H1 (cell line): ENCODE results near the gene SEZ6L. TPM values are rescaled to one million over a fixed set of nuclear protein-coding genes. Genes with fewer than 3 reads are reported as not detected.

ENCODE experiments used
- CTCF ChIA-PET: fragments of 300-600 bp; sonication (Branson Sonifier 250); formaldehyde crosslinking; loops from one replicate; lab custom pipeline; 2021; ENCODE audit not compliant: partially characterized antibody; lab: Charles Lee
- POLR2A ChIA-PET: fragments of 300-600 bp; sonication (Branson Sonifier 250); formaldehyde crosslinking; loops from one replicate; lab custom pipeline; 2021; ENCODE audit warnings: inconsistent platforms; ENCODE audit not compliant: partially characterized antibody; lab: Charles Lee
- DNase-seq, 2 experiments: peaks; one replicate each; pipeline versions ENCODE4 v3.0.0 to v3.0.0-alpha.2; 2010 to 2022; ENCODE audit warnings: low spot score in 2 of 2, low read depth in 1 of 2, mixed read lengths in 1 of 2
- FAIRE-seq: peaks from 2 replicates; lab custom pipeline; 2011; peaks lifted over from hg19 to GRCh38; lab: Jason Lieb, UNC
- H2AFZ ChIP-seq: 2 replicates; pipeline ENCODE4 v1.8.1; 2012; ENCODE audit warnings: low read length, inconsistent platforms
- H2AK5ac ChIP-seq: 2 replicates; pipeline ENCODE4 v1.6.1; 2013; ENCODE audit warnings: low read depth, low read length
- H2BK120ac ChIP-seq: replicated peaks from 2 replicates; pipeline ENCODE3; 2013; ENCODE audit warnings: low read depth, low read length, inconsistent platforms
- H2BK12ac ChIP-seq: 2 replicates; pipeline ENCODE4 v1.6.1; 2013; ENCODE audit warnings: low read depth, low read length
- H2BK15ac ChIP-seq: 2 replicates; pipeline ENCODE4 v1.6.1; 2013; ENCODE audit warnings: low read length
- H2BK20ac ChIP-seq: 2 replicates; pipeline ENCODE4 v1.6.1; 2013; ENCODE audit warnings: low read length
- H2BK5ac ChIP-seq: 2 replicates; pipeline ENCODE4 v1.6.1; 2013; ENCODE audit warnings: low read depth, low read length
- H3K14ac ChIP-seq: 2 replicates; pipeline ENCODE4 v1.6.1; 2013; ENCODE audit warnings: inconsistent platforms; ENCODE audit not compliant: insufficient read length
- H3K18ac ChIP-seq: 2 replicates; pipeline ENCODE4 v1.6.1; 2013; ENCODE audit warnings: low read length; ENCODE audit errors: extremely low read depth
- H3K23ac ChIP-seq: 2 replicates; pipeline ENCODE4 v1.6.1; 2013; ENCODE audit warnings: inconsistent platforms; ENCODE audit not compliant: insufficient read length
- H3K23me2 ChIP-seq: 2 replicates; pipeline ENCODE4 v1.6.1; 2013; ENCODE audit warnings: low read depth, low read length
- H3K27ac ChIP-seq: 2 replicates; pipeline ENCODE4 v1.6.1; 2011; ENCODE audit warnings: low read depth, low read length, inconsistent platforms
- H3K27me3 ChIP-seq, 4 experiments: replicated peaks in 1 of 4; 1 replicate in 1 of 4; 2 replicates in 3 of 4; pipeline versions ENCODE4 v1.6.1 to v1.8.1; 2011 to 2013; ENCODE audit warnings: low read length in 3 of 4, mild to moderate bottlenecking in 3 of 4, inconsistent platforms in 2 of 4, mixed read lengths in 2 of 4, moderate library complexity in 1 of 4; ENCODE audit not compliant: control insufficient read depth in 3 of 4, insufficient read depth in 3 of 4; ENCODE audit errors: extremely low read depth in 1 of 4
- H3K36me3 ChIP-seq, 4 experiments: 2 replicates each; pipeline versions ENCODE4 v1.6.1 to v1.8.1; 2011 to 2013; ENCODE audit warnings: mild to moderate bottlenecking in 4 of 4, low read length in 3 of 4, moderate library complexity in 2 of 4, control low read depth in 1 of 4, inconsistent platforms in 1 of 4; ENCODE audit not compliant: insufficient read depth in 4 of 4, control insufficient read depth in 2 of 4
- H3K4ac ChIP-seq: replicated peaks from 2 replicates; pipeline ENCODE3; 2013; ENCODE audit warnings: low read length, low read depth, mixed read lengths, inconsistent platforms; ENCODE audit not compliant: insufficient read length
- H3K4me1 ChIP-seq, 4 experiments: replicated peaks in 1 of 4; 1 replicate in 1 of 4; 2 replicates in 3 of 4; pipeline versions ENCODE4 v1.6.1 to v1.8.1; 2011 to 2013; ENCODE audit warnings: low read length in 3 of 4, inconsistent platforms in 2 of 4, mixed read lengths in 1 of 4; ENCODE audit not compliant: insufficient read depth in 4 of 4, control insufficient read depth in 3 of 4
- H3K4me2 ChIP-seq, 2 experiments: 2 replicates each; pipeline versions ENCODE4 v1.6.1 to v1.8.1; 2011 to 2013; ENCODE audit warnings: low read depth in 2 of 2, low read length in 2 of 2, control low read depth in 1 of 2, inconsistent platforms in 1 of 2, mild to moderate bottlenecking in 1 of 2; ENCODE audit not compliant: insufficient read depth in 1 of 2
- H3K4me3 ChIP-seq, 4 experiments: fragments of 200-600, 300-600 bp in 1 of 4; sonication (generic), shearing (Covaris generic), sonication (Bioruptor Twin) in 1 of 4; 2 replicates each; pipeline versions ENCODE4 v1.5.1 to v1.8.1; 2011 to 2016; ENCODE audit warnings: low read length in 4 of 4, low read depth in 3 of 4, control low read depth in 2 of 4, inconsistent platforms in 2 of 4, mild to moderate bottlenecking in 2 of 4, mixed read lengths in 1 of 4, moderate library complexity in 1 of 4; ENCODE audit not compliant: insufficient read depth in 2 of 4; ENCODE audit errors: extremely low read depth in 1 of 4
- H3K56ac ChIP-seq: replicated peaks from 2 replicates; pipeline ENCODE3; 2013; ENCODE audit warnings: low read depth, mild to moderate bottlenecking, mixed read lengths, low read length, inconsistent platforms; ENCODE audit not compliant: insufficient read length
- H3K79me1 ChIP-seq: 2 replicates; pipeline ENCODE4 v1.6.1; 2013; ENCODE audit warnings: low read depth, low read length, control low read depth
- H3K79me2 ChIP-seq, 2 experiments: 2 replicates each; pipeline versions ENCODE4 v1.6.1 to v1.8.1; 2012 to 2013; ENCODE audit warnings: low read length in 2 of 2, mild to moderate bottlenecking in 2 of 2, inconsistent platforms in 1 of 2; ENCODE audit not compliant: insufficient read depth in 2 of 2, control insufficient read depth in 1 of 2
- H3K9ac ChIP-seq, 4 experiments: replicated peaks in 1 of 4; 1 replicate in 1 of 4; 2 replicates in 3 of 4; pipeline versions ENCODE4 v1.6.1 to v1.8.1; 2011 to 2013; ENCODE audit warnings: low read depth in 3 of 4, low read length in 3 of 4, control low read depth in 2 of 4, mild to moderate bottlenecking in 2 of 4, moderate library complexity in 2 of 4, inconsistent platforms in 1 of 4; ENCODE audit errors: extremely low read depth in 1 of 4
- H3K9me3 ChIP-seq, 2 experiments: 2 replicates each; pipeline versions ENCODE4 v1.6.1 to v1.8.1; 2012 to 2013; ENCODE audit warnings: mild to moderate bottlenecking in 2 of 2, moderate library complexity in 2 of 2, control low read depth in 1 of 2, inconsistent platforms in 1 of 2, low read depth in 1 of 2, low read length in 1 of 2, mixed read lengths in 1 of 2; ENCODE audit not compliant: insufficient read depth in 2 of 2
- H4K20me1 ChIP-seq, 2 experiments: replicated peaks in 1 of 2; 2 replicates each; pipeline versions ENCODE3 to v1.8.1; 2011 to 2013; ENCODE audit warnings: inconsistent platforms in 2 of 2, low read length in 2 of 2, mild to moderate bottlenecking in 1 of 2; ENCODE audit not compliant: insufficient read depth in 2 of 2, control insufficient read depth in 1 of 2
- H4K5ac ChIP-seq: 2 replicates; pipeline ENCODE4 v1.6.1; 2013; ENCODE audit warnings: low read length, low read depth, mixed read lengths, inconsistent platforms; ENCODE audit not compliant: insufficient read length
- H4K8ac ChIP-seq: 2 replicates; pipeline ENCODE4 v1.8.0; 2013; ENCODE audit warnings: mild to moderate bottlenecking, moderate library complexity, low read length, inconsistent platforms; ENCODE audit not compliant: insufficient read depth; ENCODE audit errors: extremely low read depth
- H4K91ac ChIP-seq: replicated peaks from 2 replicates; pipeline ENCODE3; 2013; ENCODE audit warnings: low read length, mixed read lengths, inconsistent platforms; ENCODE audit not compliant: insufficient read length
- ASH2L ChIP-seq: fragments of 200-600, 300-600 bp; sonication (generic); IDR thresholded peaks from one replicate; pipeline ENCODE4 v1.7.1; 2017; ENCODE audit warnings: low read length
- BRCA1 ChIP-seq: IDR thresholded peaks from 2 replicates; pipeline ENCODE4 v1.6.1; 2012; ENCODE audit warnings: low read depth, low read length, improper control_type of control experiment
- POLR2AphosphoS5 ChIP-seq: IDR thresholded peaks from 2 replicates; pipeline ENCODE4 v1.6.1; 2011; ENCODE audit warnings: low read depth, low read length
- SUZ12 ChIP-seq: fragments of 200-600 bp; sonication (generic); IDR thresholded peaks from 2 replicates; pipeline ENCODE4 v1.6.1; 2012; ENCODE audit warnings: mild to moderate bottlenecking, inconsistent platforms, low read length, moderate library complexity, mixed read lengths
- WGBS, 2 experiments: shearing (Covaris generic) in 1 of 2; methylation state at CpG; one replicate each; pipeline versions ENCODE4 v1.1.6 to v1.1.7; 2013 to 2015; ENCODE audit warnings: low lambda C conversion rate in 2 of 2, mixed read lengths in 2 of 2, inconsistent platforms in 1 of 2, low coverage in 1 of 2, missing lambda C conversion rate in 1 of 2; ENCODE audit not compliant: insufficient replicate concordance in 2 of 2, insufficient coverage in 1 of 2, insufficient read length in 1 of 2; ENCODE audit errors: extremely low coverage in 1 of 2, missing lambda C conversion rate in 1 of 2; 5-methylcytosine and 5-hydroxymethylcytosine counted together
- polyA plus RNA-seq, 7 experiments: library from polyadenylated mRNA; depleted of rRNA in 3 of 7; stranded (reverse) in 5 of 7; unstranded in 2 of 7; fragments of >200 nt in 5 of 7; fragments of 200-250 nt in 2 of 7; gene quantifications; 1 replicate in 5 of 7; 2 replicates in 1 of 7; 4 replicates in 1 of 7; pipeline versions ENCODE4 v1.2.1 to v1.2.3, GENCODE V29; 2011 to 2013; ENCODE audit warnings: missing spikeins in 2 of 7, mixed read lengths in 2 of 7
- total RNA-seq: library from RNA; stranded (reverse); fragmentation: NEBNext Ultra II Directional; extraction: Animal tissue kit (Norgen Biotek cat#: 25700); gene quantifications from 2 replicates; pipeline ENCODE4 v1.2.1, GENCODE V29; 2021

The SEZ6L gene
- total and polyA plus RNA-seq, 2 of the 8 experiments (the other 6 are each of a cell fraction or from before 2014, with no cell fraction given) = 0.06 to 0.33 TPM

DNA sequence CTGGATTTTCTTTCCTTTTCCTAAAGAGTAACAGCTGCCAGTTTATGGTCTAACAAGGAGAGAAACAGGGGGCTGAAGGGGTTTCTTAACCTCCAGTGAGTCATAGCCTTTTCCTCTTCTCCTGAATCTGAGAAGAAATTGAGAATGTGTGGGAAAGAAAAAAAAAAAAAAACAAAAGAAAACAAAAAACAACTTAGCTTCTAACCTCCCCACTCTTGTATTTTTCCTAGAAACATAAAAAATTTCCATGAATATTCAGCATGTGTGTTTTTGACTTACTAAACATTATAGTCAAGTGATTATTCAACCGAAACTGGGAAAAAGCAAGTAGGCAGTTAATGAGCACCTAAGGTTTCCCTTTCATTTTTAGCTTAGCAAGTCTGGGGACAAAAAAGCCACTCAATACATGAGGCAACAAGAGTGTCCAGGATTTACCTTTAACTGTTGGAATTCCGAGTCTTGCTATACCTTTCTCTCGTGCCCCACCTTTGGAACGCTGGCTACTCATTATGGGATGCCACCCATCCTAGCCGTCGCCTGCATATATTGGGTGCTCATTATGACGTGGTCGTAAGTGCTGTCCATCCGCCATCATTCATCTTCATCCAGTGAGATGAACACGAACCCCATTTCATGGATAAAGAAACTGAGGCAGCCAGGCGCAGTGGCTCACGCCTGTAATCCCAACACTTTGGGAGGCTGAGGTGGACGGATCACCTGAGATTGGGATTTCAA lies 262.2 kb downstream of the SEZ6L start:
- Histone ChIP-seq H4K8ac (no peak overlapping the region), H2BK12ac (no peak overlapping the region), H2BK20ac (no peak overlapping the region), H3K23ac (no peak overlapping the region), H4K5ac (no peak overlapping the region), H3K79me2 (no peaks in the 10 kb centered on the region; a peak in 1 of 4 replicates), H3K27me3 (peaks cover 0 to 6% (median 6%) of the 10 kb centered on the region in 4 experiments; a peak in 4 of 7 replicates), H2AFZ (no peak overlapping the region), H3K9me3 (no peaks in the 10 kb centered on the region), H3K4me2 (no peak overlapping the region), H3K18ac (no peak overlapping the region), H3K9ac (no peak overlapping the region), H3K79me1 (peaks cover 6% of the 10 kb centered on the region), H3K14ac (no peak overlapping the region), H4K20me1 (no peaks in the 10 kb centered on the region), H3K56ac (no peak overlapping the region), H3K4me3 (no peak overlapping the region), H2AK5ac (no peak overlapping the region), H3K36me3 (peaks cover 0 to 7% (median 4%) of the 10 kb centered on the region in 4 experiments; a peak in 4 of 8 replicates), H2BK15ac (no peak overlapping the region), H2BK5ac (no peak overlapping the region), H3K23me2 (peaks cover 15% of the 10 kb centered on the region), H2BK120ac (no peak overlapping the region), H3K4ac (no peak overlapping the region), H3K27ac (no peak overlapping the region), H4K91ac (no peak overlapping the region), H3K4me1 (peaks cover 0 to 8% (median 2%) of the 10 kb centered on the region in 4 experiments; a peak in 4 of 7 replicates)
- POLR2A ChIA-PET = interaction anchor here (0.9 to 3.3 kb wide), 4 partner anchors 15 to 52 kb away, joined by 4 to 15 read pairs (median 8); partner anchors contain the start of genes HPS4 and SRRD
- 92% methylated on average over 13 of the region's 13 CpGs; no CpG with 5 or more reads in 1 of the 2 experiments for WGBS, 2 experiments
- no peak for FAIRE-seq
- DNase-seq = no peak
- CTCF ChIA-PET = interaction anchor here (0.6 to 2.5 kb wide), 7 partner anchors 13 to 67 kb away, joined by 3 to 9 read pairs (median 5); no protein-coding TSS in a partner anchor
- TF ChIP-seq BRCA1 (no peak), ASH2L (no peak), SUZ12 (no peak), POLR2AphosphoS5 (no peak)
